Astrocyte (in vitro differentiated cells and primary cell): Measurements from ENCODE around the gene LAMB4. TPM values are rescaled to one million over a fixed set of nuclear protein-coding genes. Genes with fewer than 3 reads are reported as not detected.

Experiments
- DNase-seq: peaks from one replicate; pipeline ENCODE4 v3.0.0-alpha.2; 2010; ENCODE audit warnings: low read depth
- FAIRE-seq: peaks from 2 replicates; lab custom pipeline; 2011; peaks lifted over from hg19 to GRCh38; lab: Jason Lieb, UNC
- H2AFZ ChIP-seq: 2 replicates; pipeline ENCODE4 v1.6.0; 2012; ENCODE audit warnings: low read depth, low read length, inconsistent platforms
- H3K27ac ChIP-seq: 2 replicates; pipeline ENCODE4 v1.5.1; 2011; ENCODE audit warnings: low read depth, low read length, inconsistent platforms
- H3K27me3 ChIP-seq: 2 replicates; pipeline ENCODE4 v1.6.0; 2011; ENCODE audit warnings: low read length, inconsistent platforms; ENCODE audit not compliant: insufficient read depth
- H3K36me3 ChIP-seq: 2 replicates; pipeline ENCODE4 v1.5.1; 2011; ENCODE audit warnings: low read length, inconsistent platforms; ENCODE audit not compliant: insufficient read depth
- H3K4me1 ChIP-seq: 2 replicates; pipeline ENCODE4 v1.5.1; 2011; ENCODE audit warnings: low read length, inconsistent platforms; ENCODE audit not compliant: insufficient read depth
- H3K4me2 ChIP-seq: 2 replicates; pipeline ENCODE4 v1.6.0; 2012; ENCODE audit warnings: low read length, inconsistent platforms
- H3K4me3 ChIP-seq: 2 replicates; pipeline ENCODE4 v1.5.1; 2011; ENCODE audit warnings: low read depth, mild to moderate bottlenecking, low read length, inconsistent platforms; ENCODE audit not compliant: insufficient read depth
- H3K79me2 ChIP-seq: 2 replicates; pipeline ENCODE4 v1.6.0; 2012; ENCODE audit warnings: mild to moderate bottlenecking, low read length, inconsistent platforms; ENCODE audit not compliant: insufficient read depth
- H3K9ac ChIP-seq: 2 replicates; pipeline ENCODE4 v1.6.0; 2012; ENCODE audit warnings: mild to moderate bottlenecking, low read length, inconsistent platforms
- H3K9me3 ChIP-seq: 2 replicates; pipeline ENCODE4 v1.5.1; 2012; ENCODE audit warnings: low read depth, mild to moderate bottlenecking, low read length, inconsistent platforms; ENCODE audit not compliant: insufficient read depth
- H4K20me1 ChIP-seq: 2 replicates; pipeline ENCODE4 v1.6.0; 2012; ENCODE audit warnings: low read length, inconsistent platforms; ENCODE audit not compliant: insufficient read depth
- H3K27ac Mint-ChIP-seq: one replicate; pipeline ENCODE4 v1.8.0; 2021; ENCODE audit warnings: mild to moderate bottlenecking, mixed read lengths; ENCODE audit not compliant: unreplicated experiment
- H3K27me3 Mint-ChIP-seq: one replicate; pipeline ENCODE4 v1.8.0; 2021; ENCODE audit warnings: low read depth, mixed read lengths; ENCODE audit not compliant: unreplicated experiment
- H3K36me3 Mint-ChIP-seq: one replicate; pipeline ENCODE4 v1.8.0; 2021; ENCODE audit warnings: low read depth, mixed read lengths; ENCODE audit not compliant: unreplicated experiment
- H3K4me1 Mint-ChIP-seq: one replicate; pipeline ENCODE4 v1.8.0; 2021; ENCODE audit warnings: low read depth, mixed read lengths; ENCODE audit not compliant: unreplicated experiment
- H3K4me3 Mint-ChIP-seq: one replicate; pipeline ENCODE4 v1.8.0; 2021; ENCODE audit warnings: mild to moderate bottlenecking, moderate library complexity, mixed read lengths; ENCODE audit not compliant: unreplicated experiment
- H3K9me3 Mint-ChIP-seq: one replicate; pipeline ENCODE4 v1.8.0; 2021; ENCODE audit warnings: mild to moderate bottlenecking, mixed read lengths; ENCODE audit not compliant: unreplicated experiment
- EZH2 ChIP-seq: IDR thresholded peaks from 2 replicates; pipeline ENCODE4 v1.6.1; 2012; ENCODE audit warnings: mild to moderate bottlenecking, low read length, inconsistent platforms; ENCODE audit not compliant: insufficient read depth
- total RNA-seq: library from RNA; stranded (reverse); gene quantifications from 2 replicates; pipeline ENCODE4 v1.2.1, GENCODE V29; 2021
- TF ChIP-seq, protein P1 (sequence below): IDR thresholded peaks from 2 replicates; pipeline ENCODE4 v1.5.1; 2011; ENCODE audit warnings: low read depth, mild to moderate bottlenecking, inconsistent platforms, low read length, moderate library complexity; ENCODE audit not compliant: insufficient read depth

LAMB4 gene
- total RNA-seq, 1 donor from 2014 or later: 0.16 TPM

GRCh38 chr7:107998660-107999480, 131.3 kb downstream of the LAMB4 start:
- H3K27me3 ChIP-seq: no peaks in the 10 kb centered on the region
- Mint-ChIP-seq H3K36me3 (peaks cover 17% of the 10 kb centered on the region), H3K4me1 (peaks cover 56% of the 10 kb centered on the region), H3K27me3 (no peaks in the 10 kb centered on the region), H3K4me3 (peak overlapping the region; percentile 98), H3K27ac (peak overlapping the region; percentile 98), H3K9me3 (no peaks in the 10 kb centered on the region)
- H3K36me3 ChIP-seq: peaks cover 50% of the 10 kb centered on the region
- no peak overlapping the region for H2AFZ ChIP-seq
- peaks cover 66% of the 10 kb centered on the region for H3K79me2 ChIP-seq
- H3K9ac ChIP-seq: peak overlapping the region; percentile 95
- peak overlapping the region; percentile 91 for H3K27ac ChIP-seq
- no peaks in the 10 kb centered on the region for H3K9me3 ChIP-seq
- H3K4me1 ChIP-seq: peaks cover 74% of the 10 kb centered on the region
- DNase-seq (no peak), FAIRE-seq (no peak)
- H4K20me1 ChIP-seq: peaks cover 13% of the 10 kb centered on the region
- TF ChIP-seq EZH2: no peak
- TF ChIP-seq, protein P1, sequence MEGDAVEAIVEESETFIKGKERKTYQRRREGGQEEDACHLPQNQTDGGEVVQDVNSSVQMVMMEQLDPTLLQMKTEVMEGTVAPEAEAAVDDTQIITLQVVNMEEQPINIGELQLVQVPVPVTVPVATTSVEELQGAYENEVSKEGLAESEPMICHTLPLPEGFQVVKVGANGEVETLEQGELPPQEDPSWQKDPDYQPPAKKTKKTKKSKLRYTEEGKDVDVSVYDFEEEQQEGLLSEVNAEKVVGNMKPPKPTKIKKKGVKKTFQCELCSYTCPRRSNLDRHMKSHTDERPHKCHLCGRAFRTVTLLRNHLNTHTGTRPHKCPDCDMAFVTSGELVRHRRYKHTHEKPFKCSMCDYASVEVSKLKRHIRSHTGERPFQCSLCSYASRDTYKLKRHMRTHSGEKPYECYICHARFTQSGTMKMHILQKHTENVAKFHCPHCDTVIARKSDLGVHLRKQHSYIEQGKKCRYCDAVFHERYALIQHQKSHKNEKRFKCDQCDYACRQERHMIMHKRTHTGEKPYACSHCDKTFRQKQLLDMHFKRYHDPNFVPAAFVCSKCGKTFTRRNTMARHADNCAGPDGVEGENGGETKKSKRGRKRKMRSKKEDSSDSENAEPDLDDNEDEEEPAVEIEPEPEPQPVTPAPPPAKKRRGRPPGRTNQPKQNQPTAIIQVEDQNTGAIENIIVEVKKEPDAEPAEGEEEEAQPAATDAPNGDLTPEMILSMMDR: no peak
- peak overlapping the region; percentile 90 for H3K4me3 ChIP-seq
- peak overlapping the region; percentile 95 for H3K4me2 ChIP-seq

GRCh38 chr7:107998150-107998549, 132.0 kb downstream of the LAMB4 start:
- Mint-ChIP-seq H3K4me1 (peaks cover 61% of the 10 kb centered on the region), H3K27me3 (no peaks in the 10 kb centered on the region), H3K4me3 (peak overlapping the region; percentile 98), H3K36me3 (peaks cover 21% of the 10 kb centered on the region), H3K27ac (peak overlapping the region; percentile 76), H3K9me3 (no peaks in the 10 kb centered on the region)
- TF ChIP-seq EZH2: no peak
- TF ChIP-seq, protein P1: no peak
- H3K79me2 ChIP-seq: peaks cover 73% of the 10 kb centered on the region
- no peaks in the 10 kb centered on the region for H3K9me3 ChIP-seq
- H3K4me1 ChIP-seq: peaks cover 75% of the 10 kb centered on the region
- H3K4me2 ChIP-seq: peak overlapping the region; percentile 95
- no peaks in the 10 kb centered on the region for H3K27me3 ChIP-seq
- H2AFZ ChIP-seq: no peak overlapping the region
- peaks cover 18% of the 10 kb centered on the region for H4K20me1 ChIP-seq
- peak overlapping the region; percentile 90 for H3K4me3 ChIP-seq
- H3K27ac ChIP-seq: peak overlapping the region; percentile 91
- H3K36me3 ChIP-seq: peaks cover 56% of the 10 kb centered on the region
- FAIRE-seq (no peak), DNase-seq (peak; percentile 58)
- peak overlapping the region; percentile 13 for H3K9ac ChIP-seq
